ENCODE results near the gene RARB. TPM values are rescaled to one million over a fixed set of nuclear protein-coding genes. Genes with fewer than 3 reads are reported as not detected.

The RARB gene
- total RNA-seq, 1 experiment from 2014 or later = 0.24 TPM

- intact Hi-C loops (cut with micrococcal nuclease; ENCODE audit: unreplicated experiment) = no loop called here
- no peak overlapping the region for H3K27ac ChIP-seq (ENCODE audit: low read depth, low read length, poor library complexity, severe bottlenecking)
- TF ChIP-seq CTCF (conservative IDR thresholded peaks at IDR 0.05; ENCODE audit: low read depth, low read length) = peak; percentile 35; the same call in 1 of the 2 replicates
- no peak for TF ChIP-seq EZH2 (IDR thresholded peaks at IDR 0.05; ENCODE audit: borderline replicate concordance, low read depth, low read length, poor library complexity, severe bottlenecking)
- ChIA-PET POLR2A (ENCODE audit: low non-redundant PET) (no interaction called here), CTCF (interaction anchor here (0.6 kb wide), 1 partner anchor 31 kb away, joined by 8 read pairs; no protein-coding TSS in a partner anchor)
- H3K36me3 ChIP-seq (ENCODE audit: insufficient read depth, low read length, poor library complexity, severe bottlenecking) = no peaks in the 10 kb centered on the region
- H3K4me1 ChIP-seq (ENCODE audit: insufficient read depth, low read length, poor library complexity, severe bottlenecking) = peaks cover 36% of the 10 kb centered on the region
- H3K9me3 ChIP-seq (ENCODE audit: low read depth, low read length, poor library complexity, severe bottlenecking) = no peaks in the 10 kb centered on the region
- no TSS peak for BruUV-seq (replicated peaks)
- H3K27me3 ChIP-seq (replicated peaks; ENCODE audit: insufficient read depth, low read depth, low read length, poor library complexity) = no peaks in the 10 kb centered on the region
- no peak for DNase-seq (ENCODE audit: low spot score)
- H3K4me3 ChIP-seq (ENCODE audit: low read depth, low read length, poor library complexity, severe bottlenecking) = no peak overlapping the region
These were observed 40.8 kb downstream of the RARB start for GRCh38 chr3:25468866-25469319.

- no peak for DNase-seq (ENCODE audit: low spot score)
- intact Hi-C loops (cut with micrococcal nuclease; ENCODE audit: unreplicated experiment) = no loop called here
- H3K27me3 ChIP-seq (replicated peaks; ENCODE audit: insufficient read depth, low read depth, low read length, poor library complexity) = no peaks in the 10 kb centered on the region
- no TSS peak for BruUV-seq (replicated peaks)
- no peaks in the 10 kb centered on the region for H3K9me3 ChIP-seq (ENCODE audit: low read depth, low read length, poor library complexity, severe bottlenecking)
- H3K27ac ChIP-seq (ENCODE audit: low read depth, low read length, poor library complexity, severe bottlenecking) = no peak overlapping the region
- TF ChIP-seq EZH2 (IDR thresholded peaks at IDR 0.05; ENCODE audit: borderline replicate concordance, low read depth, low read length, poor library complexity, severe bottlenecking) (no peak), CTCF (conservative IDR thresholded peaks at IDR 0.05; ENCODE audit: low read depth, low read length) (no peak)
- no peaks in the 10 kb centered on the region for H3K36me3 ChIP-seq (ENCODE audit: insufficient read depth, low read length, poor library complexity, severe bottlenecking)
- H3K4me1 ChIP-seq (ENCODE audit: insufficient read depth, low read length, poor library complexity, severe bottlenecking) = peaks cover 36% of the 10 kb centered on the region
- POLR2A ChIA-PET (ENCODE audit: low non-redundant PET) = no interaction called here
- CTCF ChIA-PET = no interaction called here
- no peak overlapping the region for H3K4me3 ChIP-seq (ENCODE audit: low read depth, low read length, poor library complexity, severe bottlenecking)
These were observed 41.5 kb downstream of the RARB start for GRCh38 chr3:25469558-25469957.

- Histone ChIP-seq H3K9me3 (ENCODE audit: low read depth, low read length, poor library complexity, severe bottlenecking) (no peaks in the 10 kb centered on the region), H3K27me3 (replicated peaks; ENCODE audit: insufficient read depth, low read depth, low read length, poor library complexity) (no peaks in the 10 kb centered on the region), H3K4me3 (ENCODE audit: low read depth, low read length, poor library complexity, severe bottlenecking) (peak overlapping the region; percentile 28), H3K27ac (ENCODE audit: low read depth, low read length, poor library complexity, severe bottlenecking) (no peak overlapping the region), H3K36me3 (ENCODE audit: insufficient read depth, low read length, poor library complexity, severe bottlenecking) (no peaks in the 10 kb centered on the region), H3K4me1 (ENCODE audit: insufficient read depth, low read length, poor library complexity, severe bottlenecking) (peaks cover 36% of the 10 kb centered on the region)
- BruUV-seq (replicated peaks) = no TSS peak
- ChIA-PET CTCF (no interaction called here), POLR2A (ENCODE audit: low non-redundant PET) (no interaction called here)
- DNase-seq (ENCODE audit: low spot score) = peak; percentile 22
- intact Hi-C loops (cut with micrococcal nuclease; ENCODE audit: unreplicated experiment) = loop anchor here (2.0 kb wide), 1 partner anchor 32 kb away; no protein-coding TSS in a partner anchor
- no peak for TF ChIP-seq EZH2 (IDR thresholded peaks at IDR 0.05; ENCODE audit: borderline replicate concordance, low read depth, low read length, poor library complexity, severe bottlenecking)
These were observed 43.2 kb downstream of the RARB start for GRCh38 chr3:25471081-25471768.

GRCh38 chr3:25472153-25472552, 44.1 kb downstream of the RARB start:
- Histone ChIP-seq H3K36me3 (ENCODE audit: insufficient read depth, low read length, poor library complexity, severe bottlenecking) (no peaks in the 10 kb centered on the region), H3K4me3 (ENCODE audit: low read depth, low read length, poor library complexity, severe bottlenecking) (no peak overlapping the region), H3K27ac (ENCODE audit: low read depth, low read length, poor library complexity, severe bottlenecking) (no peak overlapping the region), H3K4me1 (ENCODE audit: insufficient read depth, low read length, poor library complexity, severe bottlenecking) (peaks cover 36% of the 10 kb centered on the region), H3K27me3 (replicated peaks; ENCODE audit: insufficient read depth, low read depth, low read length, poor library complexity) (no peaks in the 10 kb centered on the region), H3K9me3 (ENCODE audit: low read depth, low read length, poor library complexity, severe bottlenecking) (no peaks in the 10 kb centered on the region)
- intact Hi-C loops (cut with micrococcal nuclease; ENCODE audit: unreplicated experiment) = no loop called here
- POLR2A ChIA-PET (ENCODE audit: low non-redundant PET) = no interaction called here
- CTCF ChIA-PET = no interaction called here
- DNase-seq (ENCODE audit: low spot score) = no peak
- TF ChIP-seq CTCF (conservative IDR thresholded peaks at IDR 0.05; ENCODE audit: low read depth, low read length) (no peak), EZH2 (IDR thresholded peaks at IDR 0.05; ENCODE audit: borderline replicate concordance, low read depth, low read length, poor library complexity, severe bottlenecking) (no peak)
- no TSS peak for BruUV-seq (replicated peaks)
